WI38 (cell line): ENCODE measurements around the gene FLCN.

Experiments used
- H3K4me3 ChIP-seq: 2 replicates; pipeline ENCODE4 v1.5.1; 2011; ENCODE audit warnings: low read depth, mild to moderate bottlenecking, control low read depth, low read length
- CTCF ChIP-seq: IDR thresholded peaks from 2 replicates; pipeline ENCODE4 v1.5.1; 2012; ENCODE audit warnings: low read depth, mild to moderate bottlenecking, control low read depth, low read length

FLCN gene

GRCh38 chr17:17226451-17227265 lies 10.3 kb downstream of the FLCN start:
- TF ChIP-seq CTCF: no peak
- H3K4me3 ChIP-seq: no peak overlapping the region

DNA sequence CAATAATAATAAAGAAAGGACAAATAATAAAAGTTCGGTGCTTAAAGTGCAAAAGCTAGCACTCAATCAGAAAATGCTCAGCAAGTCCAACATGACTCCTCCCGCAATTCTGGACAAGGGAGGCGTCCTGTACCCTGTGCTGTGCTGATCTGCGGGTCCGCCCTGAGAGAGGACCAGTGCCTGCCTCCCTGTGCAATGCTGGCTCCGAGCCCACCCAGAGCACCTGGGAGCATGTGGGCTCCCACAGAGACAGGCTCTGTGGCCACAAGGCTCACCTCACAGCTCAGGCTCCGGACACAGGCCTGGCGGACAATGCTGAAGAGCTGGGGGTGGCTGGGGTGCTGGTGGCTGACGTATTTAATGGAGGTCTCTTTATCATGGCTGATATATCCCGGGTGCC lies 11.1 kb downstream of the FLCN start:
- H3K4me3 ChIP-seq: no peak overlapping the region
- no peak for TF ChIP-seq CTCF

- H3K4me3 ChIP-seq: no peak overlapping the region
- TF ChIP-seq CTCF: no peak
These were observed 12.8 kb downstream of the FLCN start for GRCh38 chr17:17224137-17224536.

- TF ChIP-seq CTCF: no peak
- H3K4me3 ChIP-seq: no peak overlapping the region
These were observed 13.2 kb downstream of the FLCN start for GRCh38 chr17:17223736-17224135.

DNA sequence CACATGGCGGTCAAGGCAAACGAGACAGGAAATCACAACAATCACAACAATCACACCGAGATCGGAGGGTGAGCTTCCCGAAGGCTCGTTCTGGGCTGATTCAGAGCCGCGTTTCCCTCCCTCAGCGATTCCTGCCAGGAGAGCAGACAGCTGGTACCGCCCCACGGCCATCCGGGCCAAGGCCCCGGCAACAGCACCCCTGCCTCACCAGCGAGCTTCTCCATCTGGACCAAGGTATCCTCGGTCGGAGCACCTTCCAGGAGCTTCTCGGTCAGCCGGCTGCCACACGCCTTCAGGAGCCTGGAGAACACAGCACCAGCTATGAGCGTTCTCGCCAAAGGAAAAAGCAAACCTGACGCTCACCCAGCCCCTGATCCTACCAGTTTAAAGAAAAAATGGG lies 15.6 kb downstream of the FLCN start:
- no peak for TF ChIP-seq CTCF
- no peak overlapping the region for H3K4me3 ChIP-seq

- no peak for TF ChIP-seq CTCF
These were observed 16.4 kb downstream of the FLCN start for GRCh38 chr17:17220529-17220928.

GRCh38 chr17:17217995-17218394 lies 19.0 kb downstream of the FLCN start:
- TF ChIP-seq CTCF: no peak
- H3K4me3 ChIP-seq: no peak overlapping the region

More at GRCh38 chr17:17220529-17220928, 16.4 kb downstream of the FLCN start:
- H3K4me3 ChIP-seq: no peak overlapping the region
